H9 (cell line): ENCODE results near the gene WDR64. TPM values are rescaled to one million over a fixed set of nuclear protein-coding genes. Genes with fewer than 3 reads are reported as not detected.

ENCODE experiments used
- DNase-seq: peaks from one replicate; pipeline ENCODE4 v3.0.0-alpha.2; 2017
- H2AFZ ChIP-seq: one replicate; pipeline ENCODE4 v1.6.1; 2013; ENCODE audit warnings: mild to moderate bottlenecking, low read length, control low read depth, moderate library complexity
- H2AK5ac ChIP-seq: 2 replicates; pipeline ENCODE4 v1.6.1; 2013; ENCODE audit warnings: low read length, control low read depth, mixed read lengths; ENCODE audit not compliant: insufficient read length
- H2BK120ac ChIP-seq: one replicate; pipeline ENCODE4 v1.6.1; 2013; ENCODE audit warnings: low read depth, mild to moderate bottlenecking, low read length, control low read depth, inconsistent platforms; ENCODE audit not compliant: poor library complexity, severe bottlenecking
- H2BK12ac ChIP-seq: 2 replicates; pipeline ENCODE4 v1.6.1; 2013; ENCODE audit warnings: low read length, control low read depth, mixed read lengths, low read depth; ENCODE audit not compliant: insufficient read length
- H2BK15ac ChIP-seq: 2 replicates; pipeline ENCODE4 v1.6.1; 2013; ENCODE audit warnings: low read depth, low read length, control low read depth
- H2BK20ac ChIP-seq: one replicate; pipeline ENCODE4 v1.6.1; 2013; ENCODE audit warnings: low read depth, mild to moderate bottlenecking, low read length, control low read depth, inconsistent platforms; ENCODE audit not compliant: poor library complexity, severe bottlenecking
- H2BK5ac ChIP-seq: 2 replicates; pipeline ENCODE4 v1.6.1; 2013; ENCODE audit warnings: low read length, control low read depth, mixed read lengths; ENCODE audit not compliant: insufficient read length
- H3K14ac ChIP-seq: 2 replicates; pipeline ENCODE4 v1.6.1; 2013; ENCODE audit warnings: low read length, control low read depth; ENCODE audit not compliant: insufficient read depth
- H3K18ac ChIP-seq: 2 replicates; pipeline ENCODE4 v1.6.1; 2013; ENCODE audit warnings: low read depth, mild to moderate bottlenecking, mixed read lengths, low read length, control low read depth; ENCODE audit not compliant: insufficient read length
- H3K23ac ChIP-seq: 2 replicates; pipeline ENCODE4 v1.6.1; 2013; ENCODE audit warnings: low read length, control low read depth, mixed read lengths, low read depth; ENCODE audit not compliant: insufficient read length
- H3K23me2 ChIP-seq: 2 replicates; pipeline ENCODE4 v1.6.1; 2013; ENCODE audit warnings: low read depth, mild to moderate bottlenecking, mixed read lengths, low read length, control low read depth; ENCODE audit not compliant: insufficient read length, poor library complexity, severe bottlenecking
- H3K27ac ChIP-seq: 2 replicates; pipeline ENCODE4 v1.5.1; 2013; ENCODE audit warnings: low read length, control low read depth, mixed read lengths, low read depth; ENCODE audit not compliant: insufficient read length
- H3K27me3 ChIP-seq: 2 replicates; pipeline ENCODE4 v1.6.1; 2013; ENCODE audit warnings: low read length, control low read depth, inconsistent platforms; ENCODE audit not compliant: insufficient read depth
- H3K4ac ChIP-seq: 2 replicates; pipeline ENCODE4 v1.6.1; 2013; ENCODE audit warnings: low read depth, mild to moderate bottlenecking, control low read depth, inconsistent platforms, low read length, moderate library complexity
- H3K4me1 ChIP-seq: 2 replicates; pipeline ENCODE4 v1.6.1; 2013; ENCODE audit warnings: low read length, control low read depth, inconsistent platforms; ENCODE audit not compliant: insufficient read depth
- H3K4me2 ChIP-seq: 2 replicates; pipeline ENCODE4 v1.6.1; 2013; ENCODE audit warnings: low read length, control low read depth, mixed read lengths; ENCODE audit not compliant: insufficient read length, insufficient read depth
- H3K56ac ChIP-seq: 2 replicates; pipeline ENCODE4 v1.6.1; 2013; ENCODE audit warnings: low read depth, mild to moderate bottlenecking, mixed read lengths, low read length, control low read depth; ENCODE audit not compliant: insufficient read length
- H3K79me1 ChIP-seq: 2 replicates; pipeline ENCODE4 v1.6.1; 2013; ENCODE audit warnings: low read depth, mild to moderate bottlenecking, moderate library complexity, low read length, control low read depth, inconsistent platforms; ENCODE audit not compliant: insufficient read depth, poor library complexity, severe bottlenecking
- H3K79me2 ChIP-seq: 2 replicates; pipeline ENCODE4 v1.6.1; 2013; ENCODE audit warnings: low read length, control low read depth, inconsistent platforms; ENCODE audit not compliant: insufficient read depth
- H3K9ac ChIP-seq: 2 replicates; pipeline ENCODE4 v1.6.1; 2013; ENCODE audit warnings: low read length, control low read depth, mixed read lengths; ENCODE audit not compliant: insufficient read length; ENCODE audit errors: extremely low read depth
- H3K9me3 ChIP-seq: one replicate; pipeline ENCODE4 v1.6.1; 2013; ENCODE audit warnings: low read depth, low read length, inconsistent platforms; ENCODE audit not compliant: control insufficient read depth
- H3T11ph ChIP-seq: one replicate; pipeline ENCODE4 v1.6.1; 2013; ENCODE audit warnings: mild to moderate bottlenecking, low read length, control low read depth, inconsistent platforms
- H4K20me1 ChIP-seq: one replicate; pipeline ENCODE4 v1.6.1; 2013; ENCODE audit not compliant: control insufficient read depth, insufficient read length, insufficient read depth
- H4K5ac ChIP-seq: 2 replicates; pipeline ENCODE4 v1.6.1; 2013; ENCODE audit warnings: low read depth, mild to moderate bottlenecking, mixed read lengths, low read length, control low read depth; ENCODE audit not compliant: insufficient read length
- H4K8ac ChIP-seq: replicated peaks from 2 replicates; pipeline ENCODE4 v1.6.1; 2013; ENCODE audit warnings: low read length, control low read depth, mixed read lengths, low read depth; ENCODE audit not compliant: insufficient read length
- H4K91ac ChIP-seq: 2 replicates; pipeline ENCODE4 v1.6.1; 2013; ENCODE audit warnings: low read depth, mild to moderate bottlenecking, moderate library complexity, mixed read lengths, low read length, control low read depth; ENCODE audit not compliant: insufficient read length
- H3K27ac Mint-ChIP-seq, 3 experiments: 2 replicates in 2 of 3; 3 replicates in 1 of 3; pipeline ENCODE4 v1.8.0; 2020 to 2021; ENCODE audit warnings: mixed read lengths in 3 of 3, mild to moderate bottlenecking in 1 of 3, moderate library complexity in 1 of 3
- H3K27me3 Mint-ChIP-seq: 2 replicates; pipeline ENCODE4 v1.8.0; 2021; ENCODE audit warnings: low read depth, mild to moderate bottlenecking, moderate library complexity, mixed read lengths
- H3K36me3 Mint-ChIP-seq, 3 experiments: 2 replicates in 2 of 3; 3 replicates in 1 of 3; pipeline ENCODE4 v1.8.0; 2020 to 2021; ENCODE audit warnings: low read depth in 3 of 3, mixed read lengths in 3 of 3; ENCODE audit not compliant: insufficient read depth in 1 of 3
- H3K4me1 Mint-ChIP-seq, 2 experiments: 2 replicates each; pipeline ENCODE4 v1.8.0; 2020; ENCODE audit warnings: mixed read lengths in 2 of 2
- H3K4me3 Mint-ChIP-seq, 2 experiments: 2 replicates in 1 of 2; 3 replicates in 1 of 2; pipeline ENCODE4 v1.8.0; 2020 to 2021; ENCODE audit warnings: mild to moderate bottlenecking in 2 of 2, mixed read lengths in 2 of 2, moderate library complexity in 1 of 2
- H3K9me3 Mint-ChIP-seq, 2 experiments: 2 replicates in 1 of 2; 3 replicates in 1 of 2; pipeline ENCODE4 v1.8.0; 2020; ENCODE audit warnings: mild to moderate bottlenecking in 2 of 2, mixed read lengths in 2 of 2, moderate library complexity in 1 of 2
- CTCF ChIP-seq: fragments of 200-600 bp; sonication (generic); conservative IDR thresholded peaks from 3 replicates; pipeline ENCODE4 v1.8.0; 2021; ENCODE audit warnings: antibody characterized with exemption, mild to moderate bottlenecking
- WGBS: extraction: QIAGEN DNeasy Blood & Tissue Kit; methylation state at CpG from one replicate; pipeline ENCODE4 v1.1.7; 2013; ENCODE audit warnings: missing lambda C conversion rate, low lambda C conversion rate, mixed read lengths; ENCODE audit not compliant: insufficient read length; ENCODE audit errors: extremely low coverage; 5-methylcytosine and 5-hydroxymethylcytosine counted together
- total RNA-seq: library from RNA; stranded (reverse); gene quantifications from 2 replicates; pipeline ENCODE4 v1.2.1, GENCODE V29; 2021

Gene WDR64
- total RNA-seq, 1 experiment from 2014 or later = not detected

- peak overlapping the region; percentile 99 to 100 (median 100); a peak in 5 of 7 replicates for H3K27ac Mint-ChIP-seq
Measured at GRCh38 chr1:241846862-241847539, 194.9 kb downstream of the WDR64 start.

More at GRCh38 chr1:241846862-241847539, 194.9 kb downstream of the WDR64 start:
- no peaks in the 10 kb centered on the region; the same call in 1 of the 2 replicates for H3K27me3 Mint-ChIP-seq
- Histone ChIP-seq H3K56ac (no peak overlapping the region), H2AK5ac (peak overlapping the region; percentile 10), H3K79me2 (peaks cover 5% of the 10 kb centered on the region; the same call in 1 of the 2 replicates), H2BK12ac (no peak overlapping the region), H4K5ac (peak overlapping the region; percentile 70), H4K91ac (no peak overlapping the region), H3K4me1 (no peaks in the 10 kb centered on the region; the same call in 1 of the 2 replicates), H3K4ac (no peak overlapping the region), H3K18ac (peak overlapping the region; percentile 79), H3K79me1 (no peaks in the 10 kb centered on the region), H3K23ac (no peak overlapping the region), H2BK20ac (no peak overlapping the region), H2BK5ac (no peak overlapping the region), H3T11ph (no peak overlapping the region), H2AFZ (peak overlapping the region; percentile 34), H3K27me3 (no peaks in the 10 kb centered on the region), H3K23me2 (peaks cover 12% of the 10 kb centered on the region), H4K8ac (no peak overlapping the region), H4K20me1 (no peaks in the 10 kb centered on the region), H3K9me3 (no peaks in the 10 kb centered on the region), H2BK120ac (no peak overlapping the region), H3K4me2 (peak overlapping the region; percentile 80), H3K27ac (no peak overlapping the region), H2BK15ac (no peak overlapping the region), H3K14ac (no peak overlapping the region; the same call in 1 of the 2 replicates), H3K9ac (peak overlapping the region; percentile 25)
- peaks cover 13 to 26% (median 21%) of the 10 kb centered on the region in 3 experiments for H3K36me3 Mint-ChIP-seq
- H3K9me3 Mint-ChIP-seq = no peaks in the 10 kb centered on the region
- no peak for TF ChIP-seq CTCF
- no peak for DNase-seq
- H3K4me3 Mint-ChIP-seq = peak overlapping the region; percentile 97 to 98
- H3K4me1 Mint-ChIP-seq = peaks cover 19 to 20% of the 10 kb centered on the region in 2 experiments
- no CpG with 5 or more reads among the region's 4 CpGs for WGBS
